Measurements from ENCODE around the gene CYP2S1. TPM values are rescaled to one million over a fixed set of nuclear protein-coding genes. Genes with fewer than 3 reads are reported as not detected.
"Not testable (repeated sequence)": the region's sequence is repeated elsewhere in the genome, so short reads cannot be mapped to it uniquely, and the experiment has no call there.

The CYP2S1 gene
- total RNA-seq, 4 donors from 2014 or later, result 4.2 to 30.7 (median 14.9) TPM

- H3K4me1 ChIP-seq; H3K27me3 ChIP-seq; intact Hi-C loops (cut with DNase I; ENCODE audit: low total_unique reads); H3K27ac ChIP-seq; H3K36me3 ChIP-seq; H3K4me3 ChIP-seq; H3K9me3 ChIP-seq: not testable (repeated sequence)
- 36% methylated on average over 7 of the region's 7 CpGs; no CpG with 5 or more reads in 1 of the 2 donors for WGBS, 2 donors (ENCODE audit: low coverage in 1 of 2)
- TF ChIP-seq, protein P1, sequence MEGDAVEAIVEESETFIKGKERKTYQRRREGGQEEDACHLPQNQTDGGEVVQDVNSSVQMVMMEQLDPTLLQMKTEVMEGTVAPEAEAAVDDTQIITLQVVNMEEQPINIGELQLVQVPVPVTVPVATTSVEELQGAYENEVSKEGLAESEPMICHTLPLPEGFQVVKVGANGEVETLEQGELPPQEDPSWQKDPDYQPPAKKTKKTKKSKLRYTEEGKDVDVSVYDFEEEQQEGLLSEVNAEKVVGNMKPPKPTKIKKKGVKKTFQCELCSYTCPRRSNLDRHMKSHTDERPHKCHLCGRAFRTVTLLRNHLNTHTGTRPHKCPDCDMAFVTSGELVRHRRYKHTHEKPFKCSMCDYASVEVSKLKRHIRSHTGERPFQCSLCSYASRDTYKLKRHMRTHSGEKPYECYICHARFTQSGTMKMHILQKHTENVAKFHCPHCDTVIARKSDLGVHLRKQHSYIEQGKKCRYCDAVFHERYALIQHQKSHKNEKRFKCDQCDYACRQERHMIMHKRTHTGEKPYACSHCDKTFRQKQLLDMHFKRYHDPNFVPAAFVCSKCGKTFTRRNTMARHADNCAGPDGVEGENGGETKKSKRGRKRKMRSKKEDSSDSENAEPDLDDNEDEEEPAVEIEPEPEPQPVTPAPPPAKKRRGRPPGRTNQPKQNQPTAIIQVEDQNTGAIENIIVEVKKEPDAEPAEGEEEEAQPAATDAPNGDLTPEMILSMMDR (IDR thresholded peaks at IDR 0.05), result peak; percentile 81 to 94 (median 84)
- in situ Hi-C loops (cut with MboI; ENCODE audit: low pct_ligation_motif_present in 1 of 4, low pct_unique_long_range_greater_than_20kb in 1 of 4, low sequenced_read_pairs in 3 of 4), result loop anchor here in 3 of 4 donors (5.0 to 10.0 kb wide), 2 partner anchors 50 to 58 kb away; partner anchors contain the start of gene HNRNPUL1 (in 1 of the 3)
- DNase-seq, result peak; percentile 88
Observed at GRCh38 chr19:41204338-41204737, 11.3 kb downstream of the CYP2S1 start.

GRCh38 chr19:41205995-41206394, 13.0 kb downstream of the CYP2S1 start:
- 67 to 95% methylated on average over 3 to 10 of the region's 10 CpGs for WGBS, 2 donors (ENCODE audit: low coverage in 1 of 2)
- Histone ChIP-seq H3K36me3 (no peaks in the 10 kb centered on the region), H3K27ac (no peak overlapping the region), H3K27me3 (no peaks in the 10 kb centered on the region), H3K9me3 (no peaks in the 10 kb centered on the region), H3K4me3 (no peak overlapping the region), H3K4me1 (no peaks in the 10 kb centered on the region)
- intact Hi-C loops (cut with DNase I; ENCODE audit: low total_unique reads) (loop anchor here (1.0 kb wide), 1 partner anchor 56 kb away; no protein-coding TSS in a partner anchor), in situ Hi-C loops (cut with MboI; ENCODE audit: low pct_ligation_motif_present in 1 of 4, low pct_unique_long_range_greater_than_20kb in 1 of 4, low sequenced_read_pairs in 3 of 4) (loop anchor here in 2 of 4 donors (10.0 kb wide), 1 partner anchor 49 kb away; no protein-coding TSS in a partner anchor)
- TF ChIP-seq POLR2A (IDR thresholded peaks at IDR 0.05) (no peak), EP300 (IDR thresholded peaks at IDR 0.05; ENCODE audit: low read depth) (no peak), POLR2AphosphoS5 (IDR thresholded peaks at IDR 0.05) (no peak)
- TF ChIP-seq, protein P1 (IDR thresholded peaks at IDR 0.05), result no peak
- DNase-seq, result no peak

GRCh38 chr19:41206456-41206855, 13.4 kb downstream of the CYP2S1 start:
- Histone ChIP-seq H3K27ac (peak overlapping the region in 2 of 4 donors; percentile 28 to 68), H3K4me3 (no peak overlapping the region), H3K4me1 (no peaks in the 10 kb centered on the region), H3K9me3 (no peaks in the 10 kb centered on the region), H3K36me3 (no peaks in the 10 kb centered on the region), H3K27me3 (no peaks in the 10 kb centered on the region)
- TF ChIP-seq POLR2A (IDR thresholded peaks at IDR 0.05) (no peak), EP300 (IDR thresholded peaks at IDR 0.05; ENCODE audit: low read depth) (no peak), POLR2AphosphoS5 (IDR thresholded peaks at IDR 0.05) (no peak)
- TF ChIP-seq, protein P1 (IDR thresholded peaks at IDR 0.05), result no peak
- 82 to 100% methylated on average over 1 to 9 of the region's 9 CpGs for WGBS, 2 donors (ENCODE audit: low coverage in 1 of 2)
- DNase-seq, result no peak
- intact Hi-C loops (cut with DNase I; ENCODE audit: low total_unique reads), result no loop called here
- in situ Hi-C loops (cut with MboI; ENCODE audit: low pct_ligation_motif_present in 1 of 4, low pct_unique_long_range_greater_than_20kb in 1 of 4, low sequenced_read_pairs in 3 of 4), result loop anchor here in 2 of 4 donors (10.0 kb wide), 1 partner anchor 48 kb away; no protein-coding TSS in a partner anchor

GRCh38 chr19:41206926-41207750, 14.1 kb downstream of the CYP2S1 start:
- peak; percentile 48 for DNase-seq
- H3K9me3 ChIP-seq, result no peaks in the 10 kb centered on the region
- H3K36me3 ChIP-seq, result no peaks in the 10 kb centered on the region
- H3K27ac ChIP-seq, result peak overlapping the region; percentile 27 to 68 (median 32)
- H3K27me3 ChIP-seq, result no peaks in the 10 kb centered on the region
- in situ Hi-C loops (cut with MboI; ENCODE audit: low pct_ligation_motif_present in 1 of 4, low pct_unique_long_range_greater_than_20kb in 1 of 4, low sequenced_read_pairs in 3 of 4), result loop anchor here in 2 of 4 donors (10.0 kb wide), 1 partner anchor 48 kb away; no protein-coding TSS in a partner anchor
- 67 to 73% methylated on average over 3 to 24 of the region's 26 CpGs for WGBS, 2 donors (ENCODE audit: low coverage in 1 of 2)
- TF ChIP-seq POLR2AphosphoS5 (IDR thresholded peaks at IDR 0.05) (peak in 1 of 3 donors; percentile 10), EP300 (IDR thresholded peaks at IDR 0.05; ENCODE audit: low read depth) (no peak)
- no peaks in the 10 kb centered on the region for H3K4me1 ChIP-seq
- intact Hi-C loops (cut with DNase I; ENCODE audit: low total_unique reads), result no loop called here
- no peak overlapping the region for H3K4me3 ChIP-seq
